GM19395 (cell line): ENCODE results near the gene OR10P1.
"Not testable (repeated sequence)": the region's sequence is repeated elsewhere in the genome, so short reads cannot be mapped to it uniquely, and the experiment has no call there.

Experiments
- ATAC-seq: cut with Tn5 transposase; IDR thresholded peaks from one replicate; pipeline ENCODE4 v1.9.1; 2021; ENCODE audit warnings: mild to moderate bottlenecking, moderate library complexity; ENCODE audit not compliant: unreplicated experiment

OR10P1 gene

GRCh38 chr12:55636853-55637252, at the start of gene OR10P1:
OR10P1 (plus strand) TSS chr12:55636892; CDS start chr12:55636892, 0 bp downstream.
- no peak for ATAC-seq

GRCh38 chr12:55590152-55590551, 46.5 kb upstream of the OR10P1 start:
- not testable (repeated sequence) for ATAC-seq

DNA sequence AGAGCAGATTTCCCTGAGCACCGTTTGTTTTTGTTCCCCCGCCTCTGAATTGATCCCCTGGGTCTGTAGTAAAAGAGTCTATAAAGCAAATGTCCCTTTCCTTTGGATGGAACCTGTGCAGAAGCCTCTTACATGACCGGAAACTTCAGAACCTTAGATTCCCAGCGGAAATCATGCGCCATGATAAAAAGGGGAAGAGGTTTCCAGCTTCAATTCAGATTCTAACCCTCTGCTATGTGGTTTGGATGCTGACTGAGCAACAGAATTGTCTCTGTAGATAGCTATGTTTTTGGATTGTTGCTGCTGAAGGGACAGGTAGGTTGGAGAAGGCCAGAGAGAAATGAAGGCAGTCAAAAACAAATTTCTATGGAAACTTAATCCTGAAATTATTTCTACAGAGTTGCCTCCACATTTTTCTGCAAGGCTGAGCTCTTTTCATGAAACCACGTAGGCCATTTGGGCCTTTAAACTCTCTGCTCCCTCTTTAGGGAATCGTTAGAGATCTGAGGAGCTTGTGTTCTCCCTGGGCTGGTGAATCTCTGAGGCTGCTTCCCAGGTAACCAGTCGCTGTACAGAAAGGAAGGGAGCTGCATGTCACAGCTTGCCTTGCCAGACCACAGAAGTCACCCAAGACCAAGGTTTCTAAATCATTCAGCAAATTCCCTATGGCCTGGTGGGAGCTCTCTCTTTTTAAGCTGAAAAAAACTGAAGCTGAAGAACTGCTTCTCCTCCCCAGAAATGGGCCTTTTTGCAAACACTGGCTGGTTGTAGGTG, 28.7 kb upstream of the OR10P1 start:
- ATAC-seq: no peak

DNA sequence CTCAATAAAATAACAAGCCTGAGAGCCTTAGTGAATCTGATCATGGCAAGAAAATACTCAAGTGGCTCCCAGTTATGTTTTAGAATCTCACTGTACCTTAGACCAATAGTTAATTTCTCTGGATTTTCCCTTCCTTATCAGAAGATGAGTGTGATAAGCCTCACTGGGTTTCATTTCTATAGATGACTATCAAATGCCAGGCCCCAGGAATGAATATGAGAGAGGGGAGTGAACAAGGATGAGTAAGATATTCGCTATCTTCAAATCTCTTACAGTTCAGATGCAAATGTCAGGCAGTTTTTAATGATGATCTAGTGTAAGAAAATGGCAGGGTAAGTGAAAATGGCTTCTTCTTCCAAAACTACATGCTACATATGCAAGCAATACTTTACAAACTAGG, 26.1 kb upstream of the OR10P1 start:
- ATAC-seq: no peak

GRCh38 chr12:55612646-55613045, 24.0 kb upstream of the OR10P1 start:
- ATAC-seq: no peak

DNA sequence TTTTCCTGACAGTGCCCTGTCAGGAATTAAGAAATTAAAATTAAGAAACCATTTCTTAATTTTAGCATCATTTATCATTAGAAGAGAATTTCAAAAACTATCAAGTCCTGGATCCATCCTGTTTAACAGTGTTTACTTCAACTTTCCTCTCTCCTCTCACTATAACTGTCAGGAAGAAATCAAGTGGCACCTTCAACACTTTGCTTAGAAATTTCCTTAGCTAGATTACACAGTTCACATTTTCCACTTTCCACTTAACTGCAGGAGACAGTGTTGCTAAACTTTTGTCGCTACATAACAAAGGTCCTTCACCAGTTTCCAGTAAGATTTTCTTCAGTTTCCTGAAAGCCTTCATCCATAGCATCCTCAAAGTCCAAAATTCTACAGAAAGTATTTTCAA, 21.9 kb upstream of the OR10P1 start:
- no peak for ATAC-seq

DNA sequence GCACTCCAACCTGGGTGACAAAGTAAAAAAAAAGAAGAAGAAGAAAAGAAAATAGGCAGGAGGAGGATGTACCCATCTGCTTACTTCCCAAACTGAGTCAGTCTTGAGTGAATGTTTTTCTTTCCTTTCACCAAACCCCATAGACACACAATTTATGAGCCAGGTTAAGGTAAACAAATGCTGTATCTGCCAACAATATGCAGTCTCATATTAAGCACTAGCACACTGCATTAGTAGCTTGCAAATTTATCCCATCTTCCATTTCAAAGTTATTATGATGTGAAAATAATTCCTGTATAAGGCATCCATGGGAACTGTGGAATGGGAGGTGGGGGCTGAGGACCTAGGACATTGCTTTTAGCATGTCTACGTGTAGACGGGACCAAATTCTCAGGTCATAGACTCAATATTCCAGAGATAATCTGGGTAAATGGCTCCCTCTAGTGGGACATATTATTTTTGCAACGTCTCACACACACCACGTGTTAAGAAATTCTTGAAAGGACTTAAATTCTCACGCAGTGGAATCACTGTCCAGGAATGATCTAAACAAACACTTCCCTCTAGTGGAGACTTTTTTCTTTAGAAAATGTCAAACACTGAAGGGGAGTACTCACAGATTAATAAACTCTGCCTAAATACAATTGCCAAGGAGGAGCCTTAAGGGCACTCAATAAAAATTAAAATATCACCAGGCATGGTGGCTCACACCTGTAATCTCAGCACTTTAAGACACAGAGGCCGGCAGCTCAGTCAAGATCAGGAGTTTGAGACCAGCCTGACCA, 17.1 kb upstream of the OR10P1 start:
- ATAC-seq: peak; percentile 94

DNA sequence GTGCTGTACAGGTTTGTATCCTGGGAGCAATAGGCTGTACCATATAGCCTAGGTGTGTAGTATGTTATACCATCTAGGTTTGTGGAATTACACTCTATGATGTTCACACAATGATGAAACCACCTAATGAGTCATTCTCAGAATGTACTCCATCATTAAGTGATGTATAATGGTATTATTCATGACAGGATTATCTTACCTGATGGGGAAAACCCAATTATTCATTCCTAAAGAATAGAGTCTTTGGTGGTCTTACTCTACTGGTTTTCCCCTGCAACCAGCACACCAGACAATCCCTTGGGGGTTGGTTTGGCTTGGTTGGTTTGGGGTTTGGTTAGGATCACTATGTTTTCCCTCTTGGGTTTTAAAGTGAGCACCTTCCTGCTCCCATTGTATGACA, 12.6 kb upstream of the OR10P1 start:
- peak; percentile 62 for ATAC-seq

DNA sequence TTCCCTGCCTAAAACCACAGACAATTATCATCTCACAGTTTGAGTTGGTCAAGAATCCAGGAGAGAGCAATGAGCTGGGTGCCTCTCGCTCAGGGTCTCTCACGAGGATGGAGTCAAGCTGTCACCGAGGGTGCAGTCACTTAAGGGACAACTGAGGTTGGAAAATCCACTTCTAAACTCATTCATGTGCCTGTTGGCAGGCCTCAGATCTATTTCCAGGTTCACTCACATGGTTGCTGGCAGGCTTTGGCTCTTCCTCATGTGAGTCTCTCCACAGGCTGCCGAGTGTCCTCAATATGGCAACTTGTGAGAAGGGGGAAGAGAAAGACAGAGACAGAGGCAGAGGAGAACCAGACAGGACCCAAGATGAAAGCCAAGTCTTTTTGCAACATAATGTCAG, 10.5 kb upstream of the OR10P1 start:
- ATAC-seq: no peak

DNA sequence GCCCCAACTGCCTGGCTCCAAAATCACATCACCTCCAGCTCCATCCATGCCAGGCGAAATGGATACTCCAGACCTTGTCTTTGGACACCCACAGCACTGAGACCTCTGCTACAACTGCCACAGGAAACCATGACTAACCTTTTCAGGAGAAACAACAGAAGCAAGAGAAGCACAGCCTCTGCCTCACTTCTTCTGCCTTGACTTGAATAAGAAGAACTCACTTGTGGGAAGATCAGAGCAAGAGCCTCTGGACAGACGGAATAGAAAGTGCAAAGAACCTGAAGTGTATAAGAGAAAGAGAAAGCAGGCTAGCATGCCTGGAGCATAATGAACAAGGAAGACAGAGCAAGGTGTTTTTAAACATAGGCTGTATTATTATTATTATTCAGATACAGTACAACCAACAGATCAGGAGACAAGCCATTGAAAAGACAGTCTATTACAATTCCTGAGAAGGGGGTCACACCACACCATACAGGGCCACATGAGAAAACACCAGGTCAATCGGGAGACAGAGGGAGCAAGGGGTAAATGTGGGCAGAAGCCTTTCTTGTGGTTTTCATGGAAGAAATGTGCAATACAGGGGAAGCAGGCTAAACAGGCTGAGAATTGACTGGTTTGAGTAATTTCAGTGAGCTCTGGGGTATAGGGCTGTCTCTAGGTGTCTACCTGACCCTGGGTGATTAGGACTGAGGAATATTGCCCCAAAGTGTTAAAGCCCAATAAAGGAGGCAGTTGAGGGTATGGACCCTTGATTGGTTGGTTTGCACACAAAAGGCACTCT, 7.4 kb upstream of the OR10P1 start:
- peak; percentile 56 for ATAC-seq

DNA sequence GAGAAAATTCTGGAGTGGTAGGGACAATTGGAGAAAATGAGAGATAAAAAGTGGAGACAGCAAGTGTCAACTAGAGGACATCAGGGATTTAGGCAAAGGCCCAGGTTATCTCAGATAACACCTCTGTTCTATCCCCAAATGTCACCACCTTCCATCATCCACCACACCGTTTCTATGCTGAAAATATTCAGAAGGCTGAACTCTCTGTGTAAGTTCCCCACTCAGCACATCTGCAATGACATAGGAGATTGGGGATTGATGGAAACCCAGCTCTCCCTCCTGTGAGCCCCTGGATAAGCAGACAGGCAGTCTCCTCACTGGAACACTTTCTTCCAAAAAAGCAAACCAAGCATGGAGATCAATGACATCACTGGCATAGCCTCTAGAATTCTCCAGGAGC, 5.6 kb upstream of the OR10P1 start:
- no peak for ATAC-seq

DNA sequence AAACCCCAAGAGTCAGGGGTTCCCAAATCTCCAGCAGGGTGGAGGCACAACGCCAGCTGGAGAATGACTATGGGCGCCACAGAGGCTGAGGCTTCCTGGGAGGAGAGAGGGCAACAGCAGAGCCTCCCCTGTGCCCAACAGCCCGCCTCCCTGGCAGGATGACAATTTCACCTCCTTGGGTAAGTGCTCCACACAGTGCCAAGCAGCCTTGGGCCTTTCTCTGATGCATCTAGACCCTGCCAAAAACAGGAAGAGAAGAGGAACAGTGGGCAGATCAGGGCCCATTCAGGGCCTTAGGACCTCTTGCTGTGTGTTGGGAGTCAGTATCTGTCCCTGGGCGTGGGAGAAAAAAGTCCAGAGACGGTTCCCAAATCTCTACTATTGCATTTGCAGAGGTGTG, 5.0 kb upstream of the OR10P1 start:
- ATAC-seq: no peak

DNA sequence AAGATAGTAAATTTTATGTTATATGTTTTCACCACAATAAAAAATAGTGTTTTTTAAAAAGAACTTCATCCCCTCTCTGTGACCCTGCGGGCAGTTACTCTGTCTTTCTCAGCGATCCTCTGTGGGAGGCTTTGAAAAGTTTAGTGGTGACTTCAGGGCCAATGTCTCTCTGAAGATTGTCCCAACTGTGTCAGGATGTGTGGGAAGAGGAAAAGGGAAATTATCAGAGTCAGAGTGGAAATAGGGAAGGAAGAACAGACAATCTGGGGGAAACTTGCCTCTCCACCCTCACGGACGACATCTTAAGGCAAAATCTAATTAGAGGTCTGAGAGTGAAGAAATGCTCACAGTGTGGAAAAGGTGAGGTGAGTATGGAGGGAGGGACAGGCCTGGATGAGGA, 3.5 kb upstream of the OR10P1 start:
- no peak for ATAC-seq

GRCh38 chr12:55636116-55636655, 506 bp upstream of the OR10P1 start:
- no peak for ATAC-seq

- no peak for ATAC-seq
Observed at GRCh38 chr12:55637467-55637866, 775 bp downstream of the OR10P1 start.

- ATAC-seq: no peak
Observed at GRCh38 chr12:55641595-55641994, 4.9 kb downstream of the OR10P1 start.

GRCh38 chr12:55642267-55642666, 5.6 kb downstream of the OR10P1 start:
- ATAC-seq: no peak

DNA sequence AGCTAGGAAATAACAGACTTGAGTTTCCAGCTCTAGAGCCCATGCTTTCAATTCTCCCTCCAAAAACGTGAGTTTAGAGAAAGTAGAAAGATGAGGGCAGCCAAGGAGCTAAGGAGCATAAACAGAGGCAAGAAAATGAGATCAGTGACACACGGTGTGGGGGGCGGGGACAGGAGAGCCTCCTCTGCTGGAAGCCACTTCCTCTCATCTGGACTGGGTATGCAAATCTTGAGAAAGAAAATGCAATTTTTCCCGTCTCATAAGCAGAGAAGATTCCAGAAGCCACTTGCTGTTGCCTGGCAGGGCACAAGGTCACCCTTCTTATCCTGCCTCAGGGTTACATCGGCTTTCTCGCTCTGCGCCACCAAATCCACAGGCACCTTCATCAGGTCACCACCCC, 6.0 kb downstream of the OR10P1 start:
- peak; percentile 54 for ATAC-seq

GRCh38 chr12:55644591-55644990, 7.9 kb downstream of the OR10P1 start:
- no peak for ATAC-seq

- ATAC-seq: no peak
Observed at GRCh38 chr12:55647027-55647426, 10.3 kb downstream of the OR10P1 start.

- not testable (repeated sequence) for ATAC-seq
Observed at GRCh38 chr12:55650620-55651298, 14.1 kb downstream of the OR10P1 start.
